SK-N-SH (cell line): ENCODE data around the gene ERC1. TPM values are rescaled to one million over a fixed set of nuclear protein-coding genes. Genes with fewer than 3 reads are reported as not detected.

Experiments
- CTCF ChIA-PET: fragments of 300-600, 350-600 bp; formaldehyde crosslinking; extraction: SDS; loops from one replicate; lab custom pipeline; 2021; lab: Yijun Ruan, JAX
- POLR2A ChIA-PET: fragments of 350-600 bp; sonication (Branson Sonifier 250); formaldehyde crosslinking; extraction: SDS; loops from one replicate; lab custom pipeline; 2020; ENCODE audit warnings: antibody characterized with exemption, inconsistent platforms; lab: Yijun Ruan, JAX
- DNase-seq: peaks from one replicate; pipeline ENCODE4 v3.0.0; 2012
- H2AFZ ChIP-seq: fragments of 200-600 bp; sonication (generic); 2 replicates; pipeline ENCODE4 v1.8.1; 2016; ENCODE audit warnings: antibody characterized with exemption, mild to moderate bottlenecking, low read depth
- H3F3A ChIP-seq: fragments of 200-600 bp; sonication (generic); replicated peaks from 2 replicates; pipeline ENCODE3; 2016; ENCODE audit warnings: antibody characterized with exemption, mild to moderate bottlenecking; ENCODE audit not compliant: insufficient read depth
- H3K27ac ChIP-seq, 2 experiments: fragments of 200-500 bp in 1 of 2; fragments of 200-600 bp in 1 of 2; sonication (Bioruptor generic) in 1 of 2; sonication (generic), shearing (Covaris generic) in 1 of 2; 2 replicates each; pipeline versions ENCODE4 v1.5.1 to v1.6.1; 2014 to 2016; ENCODE audit warnings: low read depth in 2 of 2, inconsistent platforms in 1 of 2, low read length in 1 of 2, mild to moderate bottlenecking in 1 of 2, mixed read lengths in 1 of 2
- H3K27me3 ChIP-seq: fragments of 200-600 bp; sonication (generic), shearing (Covaris generic); 2 replicates; pipeline ENCODE4 v1.6.1; 2016; ENCODE audit warnings: mixed run types; ENCODE audit not compliant: insufficient read depth
- H3K36me3 ChIP-seq, 2 experiments: fragments of 200-500 bp in 1 of 2; fragments of 200-600 bp in 1 of 2; sonication (Bioruptor generic) in 1 of 2; sonication (generic) in 1 of 2; replicated peaks in 1 of 2; 2 replicates each; pipeline versions ENCODE3 to v1.5.1; 2014 to 2016; ENCODE audit warnings: low read length in 1 of 2, mild to moderate bottlenecking in 1 of 2; ENCODE audit not compliant: insufficient read depth in 2 of 2, control insufficient read depth in 1 of 2
- H3K4me1 ChIP-seq, 2 experiments: fragments of 200-500 bp in 1 of 2; fragments of 200-600 bp in 1 of 2; sonication (Bioruptor generic) in 1 of 2; sonication (generic), shearing (Covaris generic) in 1 of 2; 2 replicates each; pipeline versions ENCODE4 v1.5.1 to v1.6.1; 2014 to 2016; ENCODE audit warnings: low read depth in 1 of 2, low read length in 1 of 2, mixed run types in 1 of 2; ENCODE audit not compliant: insufficient read depth in 2 of 2, control insufficient read depth in 1 of 2
- H3K4me2 ChIP-seq: fragments of 200-600 bp; sonication (generic), shearing (Covaris generic); 2 replicates; pipeline ENCODE4 v1.6.1; 2017; ENCODE audit warnings: mixed run types
- H3K4me3 ChIP-seq, 2 experiments: fragments of 200-500 bp in 1 of 2; fragments of 200-600 bp in 1 of 2; sonication (Bioruptor generic) in 1 of 2; sonication (generic), shearing (Covaris generic) in 1 of 2; 2 replicates each; pipeline versions ENCODE4 v1.5.1 to v1.8.1; 2014 to 2016; ENCODE audit warnings: low read depth in 2 of 2, inconsistent platforms in 1 of 2, low read length in 1 of 2, mild to moderate bottlenecking in 1 of 2, mixed read lengths in 1 of 2, moderate library complexity in 1 of 2
- H3K79me2 ChIP-seq: fragments of 200-600 bp; sonication (generic); 2 replicates; pipeline ENCODE4 v1.8.1; 2017; ENCODE audit warnings: mild to moderate bottlenecking; ENCODE audit not compliant: insufficient read depth
- H3K9ac ChIP-seq: fragments of 200-600 bp; sonication (generic); 2 replicates; pipeline ENCODE4 v1.6.1; 2017; ENCODE audit warnings: mixed run types
- H3K9me2 ChIP-seq: fragments of 200-600 bp; sonication (generic); 2 replicates; pipeline ENCODE4 v1.6.1; 2017; ENCODE audit warnings: mixed run types
- H3K9me3 ChIP-seq: fragments of 200-600 bp; sonication (generic); 2 replicates; pipeline ENCODE4 v1.6.1; 2017; ENCODE audit warnings: mixed run types, mild to moderate bottlenecking, moderate library complexity
- H4K20me1 ChIP-seq: fragments of 200-600 bp; sonication (generic); 2 replicates; pipeline ENCODE4 v1.6.1; 2017; ENCODE audit warnings: mild to moderate bottlenecking, mixed run types; ENCODE audit not compliant: insufficient read depth
- EZH2phosphoT487 ChIP-seq: fragments of 200-600 bp; sonication (generic); IDR thresholded peaks from 2 replicates; pipeline ENCODE4 v1.6.1; 2017; ENCODE audit warnings: low read depth, mixed run types, mild to moderate bottlenecking, antibody characterized with exemption, moderate library complexity, borderline replicate concordance
- FOXJ3 ChIP-seq: sonication (generic); formaldehyde crosslinking; IDR thresholded peaks from 2 replicates; pipeline ENCODE4 v1.5.1; 2020; ENCODE audit warnings: mild to moderate bottlenecking, missing genetic modification reagents
- FOXM1 ChIP-seq: IDR thresholded peaks from 2 replicates; pipeline ENCODE4 v1.4.0; 2012; ENCODE audit warnings: low read depth, mild to moderate bottlenecking
- GATA2 ChIP-seq: sonication (generic); formaldehyde crosslinking; IDR thresholded peaks from 2 replicates; pipeline ENCODE4 v1.5.0; 2020; ENCODE audit warnings: mild to moderate bottlenecking, missing genetic modification reagents
- JUND ChIP-seq: IDR thresholded peaks from 2 replicates; pipeline ENCODE4 v1.4.0; 2012
- NFIC ChIP-seq: IDR thresholded peaks from 2 replicates; pipeline ENCODE4 v1.4.0; 2012; ENCODE audit warnings: borderline replicate concordance
- NRF1 ChIP-seq: IDR thresholded peaks from 2 replicates; pipeline ENCODE4 v1.6.1; 2012; ENCODE audit warnings: low read depth, mild to moderate bottlenecking, low read length
- POLR2AphosphoS5 ChIP-seq: IDR thresholded peaks from 2 replicates; pipeline ENCODE4 v1.6.1; 2012; ENCODE audit warnings: low read depth, low read length
- RAD21 ChIP-seq: IDR thresholded peaks from 2 replicates; pipeline ENCODE4 v1.6.1; 2012; ENCODE audit warnings: mild to moderate bottlenecking, low read length
- RCOR1 ChIP-seq: fragments of 150-350 bp; IDR thresholded peaks from 2 replicates; pipeline ENCODE4 v1.6.1; 2017; ENCODE audit warnings: antibody characterized with exemption, low read length
- SMC3 ChIP-seq: IDR thresholded peaks from 2 replicates; pipeline ENCODE4 v1.6.1; 2012; ENCODE audit warnings: low read depth, low read length, improper control_type of control experiment
- TAF1 ChIP-seq: IDR thresholded peaks from 2 replicates; pipeline ENCODE4 v1.6.1; 2012; ENCODE audit warnings: low read depth, mild to moderate bottlenecking, low read length, moderate library complexity, borderline replicate concordance
- TEAD4 ChIP-seq: IDR thresholded peaks from 2 replicates; pipeline ENCODE4 v1.4.0; 2012; ENCODE audit warnings: mild to moderate bottlenecking, borderline replicate concordance; ENCODE audit not compliant: insufficient read depth
- YY1 ChIP-seq: IDR thresholded peaks from 2 replicates; pipeline ENCODE4 v1.4.0; 2012; ENCODE audit warnings: low read depth, mild to moderate bottlenecking
- polyA plus RNA-seq, 3 experiments: library from polyadenylated mRNA; depleted of rRNA; stranded (reverse); fragments of >200 nt; gene quantifications; 2 replicates each; pipeline ENCODE4 v1.2.3, GENCODE V29; 2012
- TF ChIP-seq, protein P1 (sequence below): IDR thresholded peaks from 2 replicates; pipeline ENCODE4 v1.4.0; 2012; ENCODE audit warnings: low read depth, borderline replicate concordance
- TF ChIP-seq, protein P2 (sequence below): IDR thresholded peaks from 2 replicates; pipeline ENCODE4 v1.4.0; 2012; ENCODE audit warnings: low read depth, borderline replicate concordance
- TF ChIP-seq, protein P3 (sequence below): fragments of 200-600 bp; sonication (generic); IDR thresholded peaks from 2 replicates; pipeline ENCODE4 v1.6.1; 2017; ENCODE audit warnings: antibody characterized with exemption, mild to moderate bottlenecking, moderate library complexity
- TF ChIP-seq, protein P4 (sequence below): IDR thresholded peaks from 2 replicates; pipeline ENCODE4; 2012

ERC1 gene
- polyA plus RNA-seq, 1 of the 3 experiments (the other 2 are of a cell fraction), result 7.5 TPM

DNA sequence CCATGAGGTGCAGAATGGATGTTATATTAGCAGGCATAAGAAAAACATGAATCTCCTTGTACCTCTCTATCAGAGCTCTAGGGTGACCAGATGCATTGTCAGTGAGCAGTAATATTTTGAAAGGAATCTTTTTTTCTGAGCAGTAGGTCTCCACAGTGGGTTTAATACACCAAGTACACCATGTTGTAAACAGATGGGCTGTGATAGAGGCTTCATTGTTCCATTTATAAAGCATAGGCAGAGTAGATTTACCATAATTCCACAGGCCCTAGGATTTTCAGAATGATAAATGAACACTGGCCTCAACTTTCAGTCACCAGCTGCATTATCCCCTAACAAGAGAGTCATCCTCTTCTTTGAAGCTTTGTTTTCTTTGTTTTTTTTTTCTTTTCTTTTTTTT is 185.2 kb downstream of the ERC1 start:
- Histone ChIP-seq H4K20me1 (no peaks in the 10 kb centered on the region), H3F3A (peaks cover 2% of the 10 kb centered on the region), H2AFZ (no peak overlapping the region), H3K9me3 (no peaks in the 10 kb centered on the region), H3K36me3 (peaks cover 0 to 11% of the 10 kb centered on the region in 2 experiments), H3K27me3 (no peaks in the 10 kb centered on the region), H3K27ac (no peak overlapping the region), H3K9me2 (no peaks in the 10 kb centered on the region), H3K4me2 (no peak overlapping the region), H3K4me3 (no peak overlapping the region)
- CTCF ChIA-PET, result no interaction called here
- TF ChIP-seq TAF1 (no peak), JUND (no peak), NFIC (no peak), GATA2 (CRISPR knock-in tag) (no peak), YY1 (no peak), RCOR1 (no peak), NRF1 (no peak), EZH2phosphoT487 (no peak), TEAD4 (no peak), RAD21 (no peak), FOXJ3 (CRISPR knock-in tag) (no peak), POLR2AphosphoS5 (no peak), SMC3 (no peak), FOXM1 (no peak)
- TF ChIP-seq, protein P1, sequence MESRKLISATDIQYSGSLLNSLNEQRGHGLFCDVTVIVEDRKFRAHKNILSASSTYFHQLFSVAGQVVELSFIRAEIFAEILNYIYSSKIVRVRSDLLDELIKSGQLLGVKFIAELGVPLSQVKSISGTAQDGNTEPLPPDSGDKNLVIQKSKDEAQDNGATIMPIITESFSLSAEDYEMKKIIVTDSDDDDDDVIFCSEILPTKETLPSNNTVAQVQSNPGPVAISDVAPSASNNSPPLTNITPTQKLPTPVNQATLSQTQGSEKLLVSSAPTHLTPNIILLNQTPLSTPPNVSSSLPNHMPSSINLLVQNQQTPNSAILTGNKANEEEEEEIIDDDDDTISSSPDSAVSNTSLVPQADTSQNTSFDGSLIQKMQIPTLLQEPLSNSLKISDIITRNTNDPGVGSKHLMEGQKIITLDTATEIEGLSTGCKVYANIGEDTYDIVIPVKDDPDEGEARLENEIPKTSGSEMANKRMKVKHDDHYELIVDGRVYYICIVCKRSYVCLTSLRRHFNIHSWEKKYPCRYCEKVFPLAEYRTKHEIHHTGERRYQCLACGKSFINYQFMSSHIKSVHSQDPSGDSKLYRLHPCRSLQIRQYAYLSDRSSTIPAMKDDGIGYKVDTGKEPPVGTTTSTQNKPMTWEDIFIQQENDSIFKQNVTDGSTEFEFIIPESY, result no peak
- TF ChIP-seq, protein P2, sequence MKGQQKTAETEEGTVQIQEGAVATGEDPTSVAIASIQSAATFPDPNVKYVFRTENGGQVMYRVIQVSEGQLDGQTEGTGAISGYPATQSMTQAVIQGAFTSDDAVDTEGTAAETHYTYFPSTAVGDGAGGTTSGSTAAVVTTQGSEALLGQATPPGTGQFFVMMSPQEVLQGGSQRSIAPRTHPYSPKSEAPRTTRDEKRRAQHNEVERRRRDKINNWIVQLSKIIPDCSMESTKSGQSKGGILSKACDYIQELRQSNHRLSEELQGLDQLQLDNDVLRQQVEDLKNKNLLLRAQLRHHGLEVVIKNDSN, result no peak
- TF ChIP-seq, protein P3, sequence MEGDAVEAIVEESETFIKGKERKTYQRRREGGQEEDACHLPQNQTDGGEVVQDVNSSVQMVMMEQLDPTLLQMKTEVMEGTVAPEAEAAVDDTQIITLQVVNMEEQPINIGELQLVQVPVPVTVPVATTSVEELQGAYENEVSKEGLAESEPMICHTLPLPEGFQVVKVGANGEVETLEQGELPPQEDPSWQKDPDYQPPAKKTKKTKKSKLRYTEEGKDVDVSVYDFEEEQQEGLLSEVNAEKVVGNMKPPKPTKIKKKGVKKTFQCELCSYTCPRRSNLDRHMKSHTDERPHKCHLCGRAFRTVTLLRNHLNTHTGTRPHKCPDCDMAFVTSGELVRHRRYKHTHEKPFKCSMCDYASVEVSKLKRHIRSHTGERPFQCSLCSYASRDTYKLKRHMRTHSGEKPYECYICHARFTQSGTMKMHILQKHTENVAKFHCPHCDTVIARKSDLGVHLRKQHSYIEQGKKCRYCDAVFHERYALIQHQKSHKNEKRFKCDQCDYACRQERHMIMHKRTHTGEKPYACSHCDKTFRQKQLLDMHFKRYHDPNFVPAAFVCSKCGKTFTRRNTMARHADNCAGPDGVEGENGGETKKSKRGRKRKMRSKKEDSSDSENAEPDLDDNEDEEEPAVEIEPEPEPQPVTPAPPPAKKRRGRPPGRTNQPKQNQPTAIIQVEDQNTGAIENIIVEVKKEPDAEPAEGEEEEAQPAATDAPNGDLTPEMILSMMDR, result no peak
- TF ChIP-seq, protein P4, sequence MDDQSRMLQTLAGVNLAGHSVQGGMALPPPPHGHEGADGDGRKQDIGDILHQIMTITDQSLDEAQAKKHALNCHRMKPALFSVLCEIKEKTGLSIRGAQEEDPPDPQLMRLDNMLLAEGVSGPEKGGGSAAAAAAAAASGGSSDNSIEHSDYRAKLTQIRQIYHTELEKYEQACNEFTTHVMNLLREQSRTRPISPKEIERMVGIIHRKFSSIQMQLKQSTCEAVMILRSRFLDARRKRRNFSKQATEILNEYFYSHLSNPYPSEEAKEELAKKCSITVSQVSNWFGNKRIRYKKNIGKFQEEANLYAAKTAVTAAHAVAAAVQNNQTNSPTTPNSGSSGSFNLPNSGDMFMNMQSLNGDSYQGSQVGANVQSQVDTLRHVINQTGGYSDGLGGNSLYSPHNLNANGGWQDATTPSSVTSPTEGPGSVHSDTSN, result no peak
- TF ChIP-seq, all 33 proteins: peak for 0
- Histone ChIP-seq H3K4me1 (peaks cover 3 to 13% of the 10 kb centered on the region in 2 experiments; a peak in 3 of 4 replicates), H3K79me2 (no peaks in the 10 kb centered on the region; the same call in 1 of the 2 replicates), H3K9ac (no peak overlapping the region)
- POLR2A ChIA-PET, result no interaction called here
- no peak for DNase-seq
